HG02970 (cell line): ENCODE data around the gene ARHGAP8.

Experiments
- ATAC-seq: cut with Tn5 transposase; IDR thresholded peaks from one replicate; pipeline ENCODE4 v1.9.1; 2021; ENCODE audit warnings: mild to moderate bottlenecking, moderate library complexity, moderate number of reproducible peaks; ENCODE audit not compliant: unreplicated experiment, low FRiP score

Gene ARHGAP8

GRCh38 chr22:44821741-44822475 lies 69.5 kb downstream of the ARHGAP8 start:
- ATAC-seq, result no peak

DNA sequence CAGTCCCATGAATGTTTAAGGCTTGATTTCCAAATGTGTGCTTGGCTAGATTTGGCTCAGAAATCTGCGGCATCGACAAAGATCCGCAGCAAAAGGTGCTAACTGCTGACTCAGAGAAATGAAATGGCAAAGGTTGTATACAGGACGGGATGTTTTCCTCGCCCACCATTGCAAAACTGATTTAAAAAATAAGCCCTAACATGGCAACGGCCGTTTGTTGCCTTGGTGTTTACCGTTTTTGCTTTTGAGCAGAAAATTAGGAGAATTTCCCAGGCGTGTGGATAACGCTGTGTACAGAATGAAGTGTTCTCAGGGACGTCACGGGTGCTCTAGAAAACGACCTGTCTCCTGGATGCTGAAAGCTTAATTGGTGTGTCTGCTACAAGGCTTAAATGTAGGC lies 70.2 kb downstream of the ARHGAP8 start:
- no peak for ATAC-seq

- no peak for ATAC-seq
Observed at GRCh38 chr22:44823396-44823795, 71.0 kb downstream of the ARHGAP8 start.

- no peak for ATAC-seq
Observed at GRCh38 chr22:44823806-44824205, 71.4 kb downstream of the ARHGAP8 start.

DNA sequence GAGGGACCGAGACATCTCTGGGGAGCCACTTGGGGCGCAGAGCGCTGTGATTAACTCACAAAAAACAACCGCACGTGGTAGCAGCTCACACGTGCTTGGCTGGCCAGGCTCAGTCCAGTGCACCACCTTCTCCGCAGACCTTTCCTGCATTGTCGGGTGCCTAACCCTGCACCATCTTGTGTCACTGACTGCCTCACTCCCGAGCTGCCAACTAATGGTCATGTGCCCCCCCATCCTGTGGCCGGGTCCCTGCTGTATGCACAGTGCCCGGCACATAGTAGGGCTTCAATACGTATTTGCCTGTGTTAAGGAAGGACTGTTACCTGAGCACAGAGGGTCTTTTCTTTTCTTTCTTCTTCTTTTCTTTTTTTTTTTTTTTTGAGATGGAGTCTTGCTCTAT lies 71.9 kb downstream of the ARHGAP8 start:
- ATAC-seq, result no peak

DNA sequence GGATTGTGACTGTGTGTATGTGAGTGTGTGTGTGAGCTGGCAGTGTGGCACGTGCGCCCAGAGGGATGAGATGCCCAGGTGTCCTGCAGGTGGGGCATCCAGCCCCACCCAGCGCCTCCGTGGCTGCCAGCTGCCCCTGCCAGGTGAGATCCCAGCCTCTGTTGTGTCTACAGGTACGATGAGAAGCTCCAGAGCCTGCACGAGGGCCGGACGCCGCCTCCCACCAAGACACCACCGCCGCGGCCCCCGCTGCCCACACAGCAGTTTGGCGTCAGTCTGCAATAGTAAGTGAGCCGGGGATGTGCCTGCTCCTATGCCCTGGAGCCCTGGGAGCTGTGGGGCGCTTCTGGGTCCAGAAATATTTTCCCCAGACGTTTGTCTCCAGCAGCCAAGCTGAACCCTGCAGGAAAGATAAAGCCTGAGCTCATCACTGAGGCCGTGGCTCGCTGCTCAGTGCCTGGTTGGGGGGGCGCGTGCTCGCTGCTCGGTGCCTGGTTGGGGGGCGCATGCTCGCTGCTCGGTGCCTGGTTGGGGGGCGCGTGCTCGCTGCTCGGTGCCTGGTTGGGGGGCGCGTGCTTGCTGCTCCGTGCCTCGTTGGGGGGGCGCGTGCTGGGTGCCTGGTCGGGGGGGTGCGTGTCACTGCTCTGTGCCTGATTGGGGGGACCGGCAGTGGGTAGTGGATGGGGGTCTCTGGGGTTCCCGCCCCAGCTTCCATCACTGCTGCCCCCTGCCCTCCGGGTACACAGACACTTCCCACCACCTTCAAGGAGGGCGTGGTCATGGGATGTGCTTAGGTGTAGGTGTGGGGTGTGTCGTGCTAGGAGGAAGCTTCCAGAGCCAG lies 73.2 kb downstream of the ARHGAP8 start:
- no peak for ATAC-seq

DNA sequence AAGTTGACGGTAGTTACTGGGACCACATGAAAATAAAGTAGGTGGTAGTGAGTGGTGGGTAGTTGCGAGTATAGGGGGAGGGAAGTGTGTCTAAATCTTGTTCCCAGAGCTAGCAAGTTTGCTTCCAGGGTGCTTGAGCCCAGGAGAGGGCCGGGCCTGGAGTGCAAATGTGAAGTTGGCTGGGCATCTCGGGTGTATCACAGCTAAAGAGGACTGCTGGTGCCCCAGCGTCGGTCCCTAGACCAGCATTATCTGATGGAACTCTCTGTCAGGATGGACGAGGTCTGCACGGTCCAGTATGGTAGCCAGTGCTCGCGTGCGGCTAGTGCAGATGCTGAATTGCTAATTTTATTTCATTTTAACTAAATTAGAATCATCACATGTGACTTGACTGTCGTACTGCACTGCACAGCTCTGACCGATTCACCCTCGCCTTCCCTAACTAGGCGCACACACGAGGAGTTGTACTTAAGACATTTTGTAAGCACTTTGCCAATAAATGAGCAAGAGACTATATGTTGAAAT lies 75.4 kb downstream of the ARHGAP8 start:
- ATAC-seq, result no peak

DNA sequence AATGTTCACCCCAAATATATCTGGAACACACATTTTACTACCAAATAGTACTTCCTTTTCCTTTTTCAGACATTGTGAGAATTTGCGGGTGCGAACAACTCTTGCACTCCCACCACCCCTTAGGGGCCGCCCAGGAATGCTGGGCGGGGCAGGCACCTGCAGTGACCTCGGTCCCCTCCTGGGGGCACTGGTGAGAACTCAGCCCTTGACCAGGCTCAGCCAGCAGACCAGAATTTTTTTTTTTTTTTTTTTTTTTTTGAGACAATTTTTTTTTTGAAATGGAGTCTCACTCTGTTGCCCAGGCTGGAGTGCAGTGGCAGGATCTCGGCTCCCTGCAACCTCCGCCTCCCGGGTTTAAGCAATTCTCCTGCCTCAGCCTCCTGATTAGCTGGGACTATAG lies 75.8 kb downstream of the ARHGAP8 start:
- no peak for ATAC-seq

GRCh38 chr22:44831885-44832284 lies 79.5 kb downstream of the ARHGAP8 start:
- no peak for ATAC-seq

GRCh38 chr22:44834065-44834464 lies 81.7 kb downstream of the ARHGAP8 start:
- ATAC-seq, result no peak

DNA sequence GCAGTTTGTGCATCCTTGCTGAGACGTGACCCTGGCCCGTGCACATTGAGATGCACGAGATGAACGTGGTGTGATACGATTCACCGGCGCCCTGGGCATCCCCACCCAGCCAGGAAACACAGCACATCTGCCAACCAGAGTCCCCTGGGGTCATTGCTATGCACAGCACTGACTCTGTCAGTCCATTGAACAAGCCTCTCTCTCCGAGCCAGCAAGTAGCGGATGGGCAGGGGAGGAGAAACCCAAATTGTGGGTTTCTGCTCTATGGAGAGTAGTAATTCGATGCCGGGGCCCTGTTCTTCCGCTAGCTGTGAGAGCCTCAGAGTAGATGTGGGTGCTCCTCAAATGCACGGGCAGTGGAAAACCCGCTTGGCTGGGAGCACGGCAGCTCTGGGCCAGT lies 85.1 kb downstream of the ARHGAP8 start:
- no peak for ATAC-seq

DNA sequence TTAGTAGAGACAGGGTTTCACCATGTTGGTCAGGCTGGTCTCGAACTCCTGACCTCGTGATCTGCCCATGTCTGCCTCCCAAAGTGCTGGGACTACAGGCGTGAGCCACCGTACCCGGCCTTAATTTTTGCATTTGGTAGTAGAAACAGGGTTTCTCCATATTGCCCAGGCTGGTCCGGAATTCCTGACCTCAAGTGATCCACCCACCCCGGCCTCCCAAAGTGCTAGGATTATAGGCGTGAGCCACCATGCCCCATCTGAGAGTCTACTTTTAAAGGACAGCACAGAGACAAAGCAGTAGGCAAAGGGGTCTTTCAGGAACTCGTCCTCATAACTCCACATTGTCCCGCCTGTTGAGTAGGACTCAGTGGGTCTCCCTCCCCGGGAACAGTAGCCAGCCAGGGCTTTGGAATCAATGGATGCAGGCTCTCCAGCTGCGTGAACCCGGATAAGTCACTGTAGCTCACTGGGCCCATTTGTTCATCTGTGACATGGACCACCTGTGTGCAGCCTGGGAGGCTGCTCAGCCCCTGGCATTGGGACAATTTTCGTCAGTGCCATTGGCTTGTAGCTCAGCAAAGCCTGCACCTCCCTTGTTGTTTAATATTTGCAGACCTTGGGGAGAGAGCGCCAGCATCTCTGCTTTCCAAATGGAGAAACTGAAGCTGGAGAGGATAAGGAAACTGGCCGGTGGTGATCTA lies 86.1 kb downstream of the ARHGAP8 start:
- no peak for ATAC-seq

GRCh38 chr22:44839061-44839460 lies 86.7 kb downstream of the ARHGAP8 start:
- ATAC-seq, result no peak

DNA sequence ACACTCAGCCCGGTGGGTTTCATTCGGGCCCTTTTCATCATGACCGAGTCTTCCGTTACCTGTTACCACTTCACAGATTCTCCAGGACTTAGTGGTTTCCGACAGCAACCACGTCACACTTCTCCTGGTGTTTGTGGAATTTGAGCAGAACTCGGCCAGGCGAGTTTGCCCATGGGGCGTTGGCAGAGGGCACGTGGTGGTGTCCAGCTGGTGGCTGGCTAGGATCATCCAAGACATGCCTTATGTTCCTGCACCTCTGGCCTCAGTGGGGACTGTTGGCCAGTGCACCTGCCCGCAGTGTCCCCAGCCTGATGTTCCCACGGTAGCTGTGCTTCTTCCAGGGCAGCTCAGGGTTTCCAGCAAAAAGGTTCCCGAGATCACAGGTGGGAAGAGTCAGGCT lies 87.3 kb downstream of the ARHGAP8 start:
- ATAC-seq, result no peak

GRCh38 chr22:44840611-44841322 lies 88.4 kb downstream of the ARHGAP8 start:
- no peak for ATAC-seq

GRCh38 chr22:44842417-44842816 lies 90.0 kb downstream of the ARHGAP8 start:
- ATAC-seq, result no peak

DNA sequence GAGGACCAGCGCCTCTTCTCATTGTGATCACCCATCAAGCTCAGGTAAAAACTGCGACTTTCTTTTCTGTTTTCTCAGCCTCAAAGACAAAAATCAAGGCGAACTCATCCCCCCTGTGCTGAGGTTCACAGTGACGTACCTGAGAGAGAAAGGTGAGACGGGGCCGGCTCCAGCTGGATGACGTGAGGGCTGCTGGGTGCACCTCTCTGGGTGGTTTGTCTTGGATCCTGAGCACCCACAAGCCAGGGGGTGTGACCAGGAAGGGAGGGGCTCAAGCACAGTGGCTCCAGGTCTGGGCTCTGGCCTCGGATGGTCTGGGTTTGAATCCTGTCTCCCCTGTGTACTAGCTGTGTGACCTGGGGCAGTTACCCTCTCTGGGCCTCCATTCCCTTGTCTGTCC lies 92.8 kb downstream of the ARHGAP8 start:
- no peak for ATAC-seq

GRCh38 chr22:44845796-44846720 lies 93.7 kb downstream of the ARHGAP8 start:
- no peak for ATAC-seq

DNA sequence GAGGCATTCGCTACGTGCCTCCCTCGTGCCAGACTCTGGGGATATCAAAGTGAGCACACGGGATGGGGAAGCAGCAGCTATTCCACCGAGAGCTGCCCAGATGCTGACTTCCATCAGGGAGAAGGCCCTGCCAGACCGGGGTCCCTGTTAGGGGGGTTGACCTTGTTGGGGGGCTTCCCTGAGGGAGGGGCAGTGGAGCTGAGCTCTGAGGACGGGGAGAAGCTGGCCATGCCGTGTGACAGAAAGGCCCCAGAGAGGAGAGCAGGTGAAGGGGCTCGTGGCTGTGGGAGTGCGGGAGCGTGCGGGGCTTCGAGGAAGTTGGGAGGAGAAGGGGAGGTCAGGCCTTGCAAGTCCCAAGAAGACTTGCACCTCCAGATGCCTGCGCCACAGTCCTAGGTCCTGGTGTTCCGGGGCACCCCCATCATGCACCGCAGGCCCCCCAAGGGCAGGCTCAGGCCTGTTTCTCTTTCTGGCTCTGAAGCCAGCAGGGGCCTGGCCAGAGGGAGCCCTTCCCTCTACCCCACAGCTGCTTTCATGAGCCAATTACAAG lies 94.4 kb downstream of the ARHGAP8 start:
- no peak for ATAC-seq
